Measurements from ENCODE around the gene TMEM151B. TPM values are rescaled to one million over a fixed set of nuclear protein-coding genes. Genes with fewer than 3 reads are reported as not detected.

Gene TMEM151B
- total RNA-seq, 4 donors from 2014 or later: 0.11 TPM; not detected in 3

GRCh38 chr6:44291841-44292240, 21.6 kb downstream of the TMEM151B start:
- intact Hi-C loops (cut with DNase I; ENCODE audit: low total_unique reads): no loop called here
- DNase-seq: no peak
- H3K9me3 ChIP-seq: no peaks in the 10 kb centered on the region
- H3K4me3 ChIP-seq: no peak overlapping the region
- H3K36me3 ChIP-seq: no peaks in the 10 kb centered on the region
- peaks cover 8% of the 10 kb centered on the region in 2 donors for H3K4me1 ChIP-seq
- H3K27ac ChIP-seq: no peak overlapping the region
- in situ Hi-C loops (cut with MboI; ENCODE audit: low sequenced_read_pairs in 4 of 4): no loop called here
- peaks cover 30 to 49% (median 30%) of the 10 kb centered on the region in 3 donors for H3K27me3 ChIP-seq
- no peak for ATAC-seq
- TF ChIP-seq CTCF (IDR thresholded peaks at IDR 0.05 in 4 of 5, conservative IDR thresholded peaks at IDR 0.05 in 1 of 5): no peak

GRCh38 chr6:44292661-44293365, 22.6 kb downstream of the TMEM151B start:
- Histone ChIP-seq H3K36me3 (no peaks in the 10 kb centered on the region), H3K4me3 (no peak overlapping the region), H3K9me3 (no peaks in the 10 kb centered on the region), H3K4me1 (peaks cover 11 to 15% of the 10 kb centered on the region in 2 donors), H3K27ac (no peak overlapping the region), H3K27me3 (peaks cover 35 to 54% (median 40%) of the 10 kb centered on the region in 3 donors)
- ATAC-seq (no peak), DNase-seq (no peak)
- in situ Hi-C loops (cut with MboI; ENCODE audit: low sequenced_read_pairs in 4 of 4) (no loop called here), intact Hi-C loops (cut with DNase I; ENCODE audit: low total_unique reads) (no loop called here)
- no peak for TF ChIP-seq POLR2A (IDR thresholded peaks at IDR 0.05)
- TF ChIP-seq CTCF (IDR thresholded peaks at IDR 0.05 in 4 of 5, conservative IDR thresholded peaks at IDR 0.05 in 1 of 5): no peak

GRCh38 chr6:44294832-44295791, 24.9 kb downstream of the TMEM151B start:
- intact Hi-C loops (cut with DNase I; ENCODE audit: low total_unique reads) (no loop called here), in situ Hi-C loops (cut with MboI; ENCODE audit: low sequenced_read_pairs in 4 of 4) (no loop called here)
- ATAC-seq (peak; percentile 22 to 54), DNase-seq (no peak)
- Histone ChIP-seq H3K9me3 (no peaks in the 10 kb centered on the region), H3K27me3 (peaks cover 28 to 42% (median 38%) of the 10 kb centered on the region in 3 donors), H3K36me3 (no peaks in the 10 kb centered on the region), H3K27ac (no peak overlapping the region), H3K4me3 (no peak overlapping the region), H3K4me1 (peaks cover 13 to 15% of the 10 kb centered on the region in 2 donors)
- TF ChIP-seq CTCF (IDR thresholded peaks at IDR 0.05 in 4 of 5, conservative IDR thresholded peaks at IDR 0.05 in 1 of 5): no peak
- no peak for TF ChIP-seq POLR2A (IDR thresholded peaks at IDR 0.05)

- no peak overlapping the region for H3K27ac ChIP-seq
- H3K36me3 ChIP-seq: peaks cover 0 to 20% of the 10 kb centered on the region in 2 donors
- TF ChIP-seq POLR2A (IDR thresholded peaks at IDR 0.05) (no peak), CTCF (IDR thresholded peaks at IDR 0.05 in 4 of 5, conservative IDR thresholded peaks at IDR 0.05 in 1 of 5) (no peak)
- H3K27me3 ChIP-seq: peaks cover 22 to 30% (median 23%) of the 10 kb centered on the region in 3 donors
- DNase-seq (no peak), ATAC-seq (peak; percentile 20 to 45)
- in situ Hi-C loops (cut with MboI; ENCODE audit: low sequenced_read_pairs in 4 of 4) (no loop called here), intact Hi-C loops (cut with DNase I; ENCODE audit: low total_unique reads) (no loop called here)
- no peaks in the 10 kb centered on the region for H3K9me3 ChIP-seq
- peaks cover 13 to 15% of the 10 kb centered on the region in 2 donors for H3K4me1 ChIP-seq
- H3K4me3 ChIP-seq: peak overlapping the region; percentile 57 to 64 (median 60)
These were observed 27.1 kb downstream of the TMEM151B start for GRCh38 chr6:44297063-44298038.
